ENCODE measurements around the gene GIPR. TPM values are rescaled to one million over a fixed set of nuclear protein-coding genes. Genes with fewer than 3 reads are reported as not detected.
"Not testable (repeated sequence)": the region's sequence is repeated elsewhere in the genome, so short reads cannot be mapped to it uniquely, and the experiment has no call there.

The GIPR gene
- total RNA-seq, 1 experiment from 2014 or later, result not detected

DNA sequence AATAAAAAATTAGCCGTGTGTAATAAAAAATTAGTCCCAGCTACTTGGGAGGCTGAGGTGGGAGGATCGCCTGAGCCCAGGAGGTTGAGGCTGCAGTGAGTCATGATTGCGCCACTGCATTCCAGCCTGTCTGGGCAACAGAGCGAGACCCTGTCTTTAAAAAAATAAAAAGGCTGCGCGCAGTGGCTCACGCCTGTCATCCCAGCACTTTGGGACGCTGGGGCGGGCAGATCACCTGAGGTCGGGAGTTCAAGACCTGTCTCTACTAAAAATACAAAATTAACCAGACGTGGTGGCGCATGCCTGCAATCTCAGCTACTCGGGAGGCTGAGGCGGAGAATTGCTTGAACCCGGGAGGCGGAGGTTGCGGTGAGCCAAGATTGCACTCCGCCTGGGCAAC lies 60.7 kb downstream of the GIPR start:
- DNase-seq; H3K36me3 ChIP-seq (replicated peaks; ENCODE audit: control insufficient read depth, insufficient read depth, low read length); H3K27me3 ChIP-seq (ENCODE audit: control insufficient read depth, insufficient read depth, low read length); H3K4me3 ChIP-seq (ENCODE audit: insufficient read depth, low read depth, low read length): not testable (repeated sequence)

DNA sequence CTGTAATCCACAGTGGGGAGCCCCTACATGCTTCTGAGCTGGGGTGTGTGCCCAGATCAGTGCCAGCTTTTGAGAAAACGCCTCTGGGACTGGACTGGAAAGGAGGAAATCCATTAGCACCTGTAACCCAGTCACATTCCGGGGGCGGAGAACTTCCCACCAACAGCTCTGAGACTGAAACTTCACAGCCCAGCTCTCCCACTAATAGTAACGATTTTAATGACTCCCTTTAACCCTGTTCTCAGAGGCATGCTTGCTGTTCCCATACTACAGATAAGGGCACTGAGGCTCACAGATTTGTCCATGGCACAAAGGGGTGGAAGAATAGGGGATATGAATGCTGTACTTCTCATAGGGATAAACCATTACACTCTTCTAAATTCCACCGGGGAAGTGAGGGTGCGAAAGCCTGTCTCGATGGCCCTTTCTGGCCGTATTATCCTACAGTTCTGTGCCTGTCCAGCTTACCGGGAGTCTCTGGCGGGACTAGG lies 61.8 kb downstream of the GIPR start:
- Histone ChIP-seq H3K36me3 (replicated peaks; ENCODE audit: control insufficient read depth, insufficient read depth, low read length) (no peaks in the 10 kb centered on the region), H3K4me3 (ENCODE audit: insufficient read depth, low read depth, low read length) (peak overlapping the region; percentile 66), H3K27me3 (ENCODE audit: control insufficient read depth, insufficient read depth, low read length) (no peaks in the 10 kb centered on the region)
- peak; percentile 50 for DNase-seq

DNA sequence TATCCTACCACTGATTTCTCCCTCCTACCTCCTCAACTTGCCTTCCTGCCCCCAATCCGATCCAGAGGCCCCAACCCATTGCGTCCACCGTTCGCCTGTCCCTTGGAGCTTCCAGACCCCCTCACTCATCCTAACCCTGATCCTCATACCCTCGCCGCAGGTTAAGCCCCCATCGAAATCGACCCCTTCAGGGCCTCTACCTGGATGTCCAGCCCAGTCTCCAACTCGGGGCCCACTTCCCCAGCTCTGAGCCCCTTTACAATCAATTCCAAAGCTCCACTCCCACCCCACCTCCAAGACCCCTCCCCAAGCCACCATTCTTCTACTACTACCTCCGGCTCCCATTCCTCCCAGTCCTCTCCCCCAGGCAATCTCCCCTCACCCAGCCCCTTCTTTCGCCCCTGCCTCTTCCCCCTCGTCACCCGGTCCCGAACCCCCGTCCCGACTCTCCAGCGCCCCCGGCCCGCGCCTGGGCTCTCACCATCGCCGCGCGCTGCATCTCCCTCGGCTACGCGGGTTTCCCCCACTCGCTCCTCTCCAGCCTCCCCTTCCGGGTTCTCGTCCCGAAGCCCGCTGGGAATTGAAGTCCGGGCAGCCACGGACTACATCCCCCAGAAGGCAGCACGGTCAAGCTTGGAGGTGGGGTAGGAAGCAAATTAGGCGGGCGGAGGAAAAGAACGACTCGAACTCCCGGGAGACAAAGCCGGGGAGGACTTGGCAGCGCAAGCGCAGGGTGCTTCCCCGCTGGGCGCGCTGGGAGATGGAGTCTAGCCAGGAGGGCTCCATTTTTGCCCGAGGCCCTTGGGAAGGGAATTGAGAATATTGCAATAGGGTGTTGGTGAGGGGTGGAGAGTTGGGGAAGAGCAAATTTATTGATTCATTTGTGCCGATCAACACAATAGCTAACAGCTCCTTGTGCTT lies 62.6 kb downstream of the GIPR start, which contains the start of gene FBXO46:
TSS of gene FBXO46 (minus strand) at position 529 of the 921 bp plus-strand sequence. CDS start 17,401 bp downstream, outside the sequence.
- peak; percentile 97 for DNase-seq
- H3K36me3 ChIP-seq (replicated peaks; ENCODE audit: control insufficient read depth, insufficient read depth, low read length), result no peaks in the 10 kb centered on the region
- H3K27me3 ChIP-seq (ENCODE audit: control insufficient read depth, insufficient read depth, low read length), result no peaks in the 10 kb centered on the region
- peak within 1 kb of the TSS; percentile 66 for H3K4me3 ChIP-seq (ENCODE audit: insufficient read depth, low read depth, low read length)

Other genes starting within 250 kb of the GIPR start
- 68.5 and 76.6 TPM in 2 replicates for gene ERCC1, start 244.3 kb upstream of the GIPR start, total RNA-seq (2014; rRNA removed; shearing (Covaris generic))
- gene FOSB, start 200.2 kb upstream of the GIPR start, total RNA-seq (2014; rRNA removed; shearing (Covaris generic)), result 1.6 and 10.3 TPM in 2 replicates
- 16.3 and 17.5 TPM in 2 replicates for gene RTN2, start 171.2 kb upstream of the GIPR start, total RNA-seq (2014; rRNA removed; shearing (Covaris generic))
- 4.0 and 9.2 TPM in 2 replicates for gene PPM1N, start 169.8 kb upstream of the GIPR start, total RNA-seq (2014; rRNA removed; shearing (Covaris generic))
- 103 and 130 TPM in 2 replicates for gene VASP, start 160.7 kb upstream of the GIPR start, total RNA-seq (2014; rRNA removed; shearing (Covaris generic))
- gene OPA3, start 83.4 kb upstream of the GIPR start, total RNA-seq (2014; rRNA removed; shearing (Covaris generic)), result 12.6 and 14.2 TPM in 2 replicates
- gene GPR4, start 66.0 kb upstream of the GIPR start, total RNA-seq (2014; rRNA removed; shearing (Covaris generic)), result 0.07 and 0.41 TPM in 2 replicates
- 42.5 and 48.6 TPM in 2 replicates for gene EML2, start 28.8 kb upstream of the GIPR start, total RNA-seq (2014; rRNA removed; shearing (Covaris generic))
- gene SNRPD2, start 23.7 kb downstream of the GIPR start, total RNA-seq (2014; rRNA removed; shearing (Covaris generic)), result 407 and 467 TPM in 2 replicates
- gene QPCTL, start 24.4 kb downstream of the GIPR start, total RNA-seq (2014; rRNA removed; shearing (Covaris generic)), result 26.2 and 30.1 TPM in 2 replicates
- 26.3 and 30.0 TPM in 2 replicates for gene FBXO46, start 62.7 kb downstream of the GIPR start, total RNA-seq (2014; rRNA removed; shearing (Covaris generic))
- not detected in 2 replicates for gene MEIOSIN, start 65.2 kb downstream of the GIPR start, total RNA-seq (2014; rRNA removed; shearing (Covaris generic))
- gene SIX5, start 101.0 kb downstream of the GIPR start, total RNA-seq (2014; rRNA removed; shearing (Covaris generic)), result 18.7 and 22.0 TPM in 2 replicates
- gene DMPK, start 114.3 kb downstream of the GIPR start, total RNA-seq (2014; rRNA removed; shearing (Covaris generic)), result 6.4 and 18.8 TPM in 2 replicates
- gene DMWD, start 124.6 kb downstream of the GIPR start, total RNA-seq (2014; rRNA removed; shearing (Covaris generic)), result 35.9 and 47.1 TPM in 2 replicates
- 0.38 and 0.44 TPM in 2 replicates for gene RSPH6A, start 147.1 kb downstream of the GIPR start, total RNA-seq (2014; rRNA removed; shearing (Covaris generic))
- gene SYMPK, start 194.9 kb downstream of the GIPR start, total RNA-seq (2014; rRNA removed; shearing (Covaris generic)), result 66.2 and 70.3 TPM in 2 replicates
- gene FOXA3, start 196.1 kb downstream of the GIPR start, total RNA-seq (2014; rRNA removed; shearing (Covaris generic)), result 13.4 and 15.1 TPM in 2 replicates
- 45.2 and 45.7 TPM in 2 replicates for gene IRF2BP1, start 217.9 kb downstream of the GIPR start, total RNA-seq (2014; rRNA removed; shearing (Covaris generic))
- gene MYPOP, start 234.4 kb downstream of the GIPR start, total RNA-seq (2014; rRNA removed; shearing (Covaris generic)), result 2.8 and 2.9 TPM in 2 replicates
- not detected in 2 replicates for gene NANOS2, start 246.6 kb downstream of the GIPR start, total RNA-seq (2014; rRNA removed; shearing (Covaris generic))